ENCODE measurements around the gene SMYD3. TPM values are rescaled to one million over a fixed set of nuclear protein-coding genes. Genes with fewer than 3 reads are reported as not detected.

Gene SMYD3
- total and polyA plus RNA-seq, 2 donors (not counting 1 experiment from before 2014, with no cell fraction given): 9.7 to 37.2 TPM

GRCh38 chr1:246390855-246391254 lies 116.2 kb downstream of the SMYD3 start:
- Histone ChIP-seq H3K9ac (ENCODE audit: low read length) (no peak overlapping the region), H3K9me3 (ENCODE audit: control extremely low read depth in 1 of 3, control insufficient read depth in 2 of 3, insufficient read depth in 1 of 3, low read length in 2 of 3) (peaks cover 0 to 11% (median 8%) of the 10 kb centered on the region in 3 donors), H3K4me1 (ENCODE audit: control insufficient read depth in 2 of 2, insufficient read depth in 2 of 2, low read length in 2 of 2) (no peaks in the 10 kb centered on the region), H3K4me3 (ENCODE audit: control extremely low read depth in 1 of 5, extremely low read depth in 1 of 5, insufficient read depth in 1 of 5, low read depth in 2 of 5, low read length in 4 of 5) (no peak overlapping the region), H3K79me2 (ENCODE audit: control insufficient read depth, insufficient read depth, low read length) (no peaks in the 10 kb centered on the region), H3K27me3 (replicated peaks in 1 of 4; ENCODE audit: control extremely low read depth in 1 of 4, control insufficient read depth in 3 of 4, insufficient read depth in 4 of 4, low read length in 3 of 4) (no peaks in the 10 kb centered on the region), H4K20me1 (ENCODE audit: control insufficient read depth, insufficient read depth, low read length, poor library complexity, severe bottlenecking) (no peaks in the 10 kb centered on the region), H3K36me3 (replicated peaks in 1 of 2; ENCODE audit: control extremely low read depth in 1 of 2, control insufficient read depth in 1 of 2, extremely low read depth in 1 of 2, insufficient read depth in 2 of 2, low read length in 1 of 2) (no peaks in the 10 kb centered on the region), H3K4me2 (replicated peaks; ENCODE audit: low read depth, low read length, poor library complexity, severe bottlenecking) (no peak overlapping the region), H3K27ac (ENCODE audit: low read length in 2 of 2) (no peak overlapping the region), H2AFZ (ENCODE audit: insufficient read depth, low read depth, low read length, poor library complexity, severe bottlenecking) (no peak overlapping the region)
- H3K4me1 Mint-ChIP-seq: no peaks in the 10 kb centered on the region
- ATAC-seq (ENCODE audit: low read depth) (no peak), DNase-seq (no peak)
- H3K9me3 Mint-ChIP-seq (ENCODE audit: insufficient read depth): peaks cover 8% of the 10 kb centered on the region
- TF ChIP-seq EZH2 (IDR thresholded peaks at IDR 0.05; ENCODE audit: borderline replicate concordance, insufficient read depth, low read depth, low read length, poor library complexity, severe bottlenecking): no peak
- TF ChIP-seq CTCF (IDR thresholded peaks at IDR 0.05): no peak
- H3K4me3 Mint-ChIP-seq: no peak overlapping the region
- POLR2A ChIA-PET: no interaction called here
- CTCF ChIA-PET: no interaction called here
- H3K27ac Mint-ChIP-seq: no peak overlapping the region
- no CpG with 5 or more reads among the region's 5 CpGs for WGBS (ENCODE audit: insufficient coverage)
- intact Hi-C loops (cut with micrococcal nuclease): no loop called here
- no peaks in the 10 kb centered on the region for H3K27me3 Mint-ChIP-seq

- H3K9me3 ChIP-seq (ENCODE audit: control extremely low read depth in 1 of 3, control insufficient read depth in 2 of 3, insufficient read depth in 1 of 3, low read length in 2 of 3): peaks cover 0 to 12% (median 0%) of the 10 kb centered on the region in 3 donors
- H2AFZ ChIP-seq (ENCODE audit: insufficient read depth, low read depth, low read length, poor library complexity, severe bottlenecking): no peak overlapping the region
- Mint-ChIP-seq H3K9me3 (ENCODE audit: insufficient read depth) (no peaks in the 10 kb centered on the region), H3K27me3 (no peaks in the 10 kb centered on the region), H3K4me1 (peaks cover 9% of the 10 kb centered on the region), H3K4me3 (no peak overlapping the region), H3K27ac (no peak overlapping the region)
- H4K20me1 ChIP-seq (ENCODE audit: control insufficient read depth, insufficient read depth, low read length, poor library complexity, severe bottlenecking): no peaks in the 10 kb centered on the region
- TF ChIP-seq CTCF (IDR thresholded peaks at IDR 0.05) (no peak), EZH2 (IDR thresholded peaks at IDR 0.05; ENCODE audit: borderline replicate concordance, insufficient read depth, low read depth, low read length, poor library complexity, severe bottlenecking) (no peak)
- H3K36me3 ChIP-seq (replicated peaks in 1 of 2; ENCODE audit: control extremely low read depth in 1 of 2, control insufficient read depth in 1 of 2, extremely low read depth in 1 of 2, insufficient read depth in 2 of 2, low read length in 1 of 2): no peaks in the 10 kb centered on the region
- CTCF ChIA-PET: no interaction called here
- H3K79me2 ChIP-seq (ENCODE audit: control insufficient read depth, insufficient read depth, low read length): peaks cover 7% of the 10 kb centered on the region
- ATAC-seq (ENCODE audit: low read depth) (no peak), DNase-seq (no peak)
- H3K4me3 ChIP-seq (ENCODE audit: control extremely low read depth in 1 of 5, extremely low read depth in 1 of 5, insufficient read depth in 1 of 5, low read depth in 2 of 5, low read length in 4 of 5): no peak overlapping the region
- H3K4me2 ChIP-seq (replicated peaks; ENCODE audit: low read depth, low read length, poor library complexity, severe bottlenecking): no peak overlapping the region
- POLR2A ChIA-PET: no interaction called here
- H3K27me3 ChIP-seq (replicated peaks in 1 of 4; ENCODE audit: control extremely low read depth in 1 of 4, control insufficient read depth in 3 of 4, insufficient read depth in 4 of 4, low read length in 3 of 4): no peaks in the 10 kb centered on the region
- no peak overlapping the region for H3K9ac ChIP-seq (ENCODE audit: low read length)
- intact Hi-C loops (cut with micrococcal nuclease): no loop called here
- no CpG with 5 or more reads among the region's 4 CpGs for WGBS (ENCODE audit: insufficient coverage)
- H3K4me1 ChIP-seq (ENCODE audit: control insufficient read depth in 2 of 2, insufficient read depth in 2 of 2, low read length in 2 of 2): no peaks in the 10 kb centered on the region
- H3K27ac ChIP-seq (ENCODE audit: low read length in 2 of 2): no peak overlapping the region
Measured at GRCh38 chr1:246384616-246385015, 122.5 kb downstream of the SMYD3 start.
